ENCODE data around the gene NLRC5. TPM values are rescaled to one million over a fixed set of nuclear protein-coding genes. Genes with fewer than 3 reads are reported as not detected.

The NLRC5 gene
- total RNA-seq, 1 experiment from 2014 or later, result 0.98 TPM

DNA sequence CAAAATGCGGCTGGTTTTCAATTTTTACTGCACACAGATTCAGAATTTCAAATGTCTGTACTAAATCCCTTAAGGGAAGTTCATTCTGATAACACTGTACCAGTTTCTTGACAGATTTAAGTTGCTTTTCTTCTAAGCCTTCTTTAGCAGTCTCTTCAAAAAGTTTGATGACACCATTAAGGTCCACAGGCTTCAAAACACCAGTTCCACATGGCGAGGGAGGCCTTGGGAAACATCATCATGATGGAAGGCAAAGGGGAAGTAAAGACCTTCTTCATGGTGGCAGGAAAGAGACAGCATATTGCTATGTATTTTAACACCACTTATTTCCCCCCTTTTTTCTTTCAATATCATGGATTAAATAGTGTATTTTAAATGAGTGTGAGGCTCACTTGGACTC, 24.5 kb downstream of the NLRC5 start:
- Histone ChIP-seq H3K27ac (ENCODE audit: low read length) (no peak overlapping the region), H2AFZ (ENCODE audit: low read length) (no peak overlapping the region), H3K36me3 (ENCODE audit: low read depth, low read length) (no peaks in the 10 kb centered on the region), H3K4me3 (ENCODE audit: low read length) (no peak overlapping the region), H3K9ac (ENCODE audit: low read length) (no peak overlapping the region), H3K9me2 (replicated peaks; ENCODE audit: low read length) (no peaks in the 10 kb centered on the region), H3K79me2 (ENCODE audit: low read length) (no peaks in the 10 kb centered on the region), H3K4me2 (ENCODE audit: low read length) (no peak overlapping the region), H3K27me3 (ENCODE audit: low read length) (no peaks in the 10 kb centered on the region), H3K9me3 (ENCODE audit: low read length) (no peaks in the 10 kb centered on the region), H3K4me1 (ENCODE audit: insufficient read depth, low read length) (no peaks in the 10 kb centered on the region; the same call in 1 of the 2 replicates), H3F3A (ENCODE audit: low read length, unreplicated experiment) (no peaks in the 10 kb centered on the region), H4K20me1 (ENCODE audit: low read length) (no peaks in the 10 kb centered on the region)
- POLR2A ChIA-PET (ENCODE audit: unreplicated experiment), result no interaction called here
- no peak for TF ChIP-seq EZH2phosphoT487 (IDR thresholded peaks at IDR 0.05; ENCODE audit: borderline replicate concordance, low read length)
- TF ChIP-seq EZH2 (IDR thresholded peaks at IDR 0.05; ENCODE audit: low read length, unreplicated experiment), result no peak
- TF ChIP-seq, protein P1, sequence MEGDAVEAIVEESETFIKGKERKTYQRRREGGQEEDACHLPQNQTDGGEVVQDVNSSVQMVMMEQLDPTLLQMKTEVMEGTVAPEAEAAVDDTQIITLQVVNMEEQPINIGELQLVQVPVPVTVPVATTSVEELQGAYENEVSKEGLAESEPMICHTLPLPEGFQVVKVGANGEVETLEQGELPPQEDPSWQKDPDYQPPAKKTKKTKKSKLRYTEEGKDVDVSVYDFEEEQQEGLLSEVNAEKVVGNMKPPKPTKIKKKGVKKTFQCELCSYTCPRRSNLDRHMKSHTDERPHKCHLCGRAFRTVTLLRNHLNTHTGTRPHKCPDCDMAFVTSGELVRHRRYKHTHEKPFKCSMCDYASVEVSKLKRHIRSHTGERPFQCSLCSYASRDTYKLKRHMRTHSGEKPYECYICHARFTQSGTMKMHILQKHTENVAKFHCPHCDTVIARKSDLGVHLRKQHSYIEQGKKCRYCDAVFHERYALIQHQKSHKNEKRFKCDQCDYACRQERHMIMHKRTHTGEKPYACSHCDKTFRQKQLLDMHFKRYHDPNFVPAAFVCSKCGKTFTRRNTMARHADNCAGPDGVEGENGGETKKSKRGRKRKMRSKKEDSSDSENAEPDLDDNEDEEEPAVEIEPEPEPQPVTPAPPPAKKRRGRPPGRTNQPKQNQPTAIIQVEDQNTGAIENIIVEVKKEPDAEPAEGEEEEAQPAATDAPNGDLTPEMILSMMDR (conservative IDR thresholded peaks at IDR 0.05; ENCODE audit: low read depth, low read length), result no peak
- intact Hi-C loops (cut with micrococcal nuclease), result no loop called here
- BruUV-seq (replicated peaks), result no TSS peak
- DNase-seq (no peak), ATAC-seq (no peak)
- CTCF ChIA-PET, result no interaction called here

GRCh38 chr16:57016301-57016700, 26.9 kb downstream of the NLRC5 start:
- no peak for TF ChIP-seq EZH2 (IDR thresholded peaks at IDR 0.05; ENCODE audit: low read length, unreplicated experiment)
- TF ChIP-seq EZH2phosphoT487 (IDR thresholded peaks at IDR 0.05; ENCODE audit: borderline replicate concordance, low read length), result no peak
- TF ChIP-seq, protein P1 (conservative IDR thresholded peaks at IDR 0.05; ENCODE audit: low read depth, low read length), result no peak
- CTCF ChIA-PET, result no interaction called here
- H3K4me3 ChIP-seq (ENCODE audit: low read length), result no peak overlapping the region

DNA sequence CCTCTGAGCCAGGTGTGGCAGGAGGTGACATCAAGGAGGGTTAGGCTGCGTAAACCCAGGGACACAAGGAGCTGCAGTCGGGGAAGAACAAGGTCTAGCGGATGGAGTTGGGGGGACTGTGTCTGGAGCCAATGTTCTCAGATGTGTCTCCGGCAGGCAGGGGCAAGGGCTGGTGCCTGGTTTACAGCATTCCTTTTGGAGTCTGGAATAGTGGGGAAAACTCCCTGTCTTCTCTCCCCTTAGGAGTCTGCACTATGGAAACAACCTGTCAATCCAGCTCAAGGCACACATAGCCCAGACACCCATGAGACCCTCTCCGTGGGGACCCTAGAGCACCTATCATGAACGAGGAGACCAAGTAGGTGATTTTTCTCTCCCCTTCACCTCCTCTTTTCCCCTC, 27.5 kb downstream of the NLRC5 start:
- Histone ChIP-seq H3K79me2 (ENCODE audit: low read length) (no peaks in the 10 kb centered on the region), H3K27me3 (ENCODE audit: low read length) (no peaks in the 10 kb centered on the region), H2AFZ (ENCODE audit: low read length) (no peak overlapping the region), H3K4me3 (ENCODE audit: low read length) (no peak overlapping the region), H3K4me1 (ENCODE audit: insufficient read depth, low read length) (no peaks in the 10 kb centered on the region; the same call in 1 of the 2 replicates), H3K9me3 (ENCODE audit: low read length) (no peaks in the 10 kb centered on the region), H3F3A (ENCODE audit: low read length, unreplicated experiment) (no peaks in the 10 kb centered on the region), H4K20me1 (ENCODE audit: low read length) (no peaks in the 10 kb centered on the region), H3K27ac (ENCODE audit: low read length) (no peak overlapping the region), H3K9ac (ENCODE audit: low read length) (no peak overlapping the region), H3K9me2 (replicated peaks; ENCODE audit: low read length) (no peaks in the 10 kb centered on the region), H3K36me3 (ENCODE audit: low read depth, low read length) (no peaks in the 10 kb centered on the region), H3K4me2 (ENCODE audit: low read length) (no peak overlapping the region)
- TF ChIP-seq EZH2 (IDR thresholded peaks at IDR 0.05; ENCODE audit: low read length, unreplicated experiment), result no peak
- TF ChIP-seq EZH2phosphoT487 (IDR thresholded peaks at IDR 0.05; ENCODE audit: borderline replicate concordance, low read length), result no peak
- TF ChIP-seq, protein P1 (conservative IDR thresholded peaks at IDR 0.05; ENCODE audit: low read depth, low read length), result no peak
- BruUV-seq (replicated peaks), result no TSS peak
- no peak for ATAC-seq
- POLR2A ChIA-PET (ENCODE audit: unreplicated experiment), result no interaction called here
- DNase-seq, result no peak
- intact Hi-C loops (cut with micrococcal nuclease), result no loop called here
- CTCF ChIA-PET, result no interaction called here

More at GRCh38 chr16:57016301-57016700, 26.9 kb downstream of the NLRC5 start:
- DNase-seq, result no peak
- Histone ChIP-seq H3K9me2 (replicated peaks; ENCODE audit: low read length) (no peaks in the 10 kb centered on the region), H3F3A (ENCODE audit: low read length, unreplicated experiment) (no peaks in the 10 kb centered on the region), H3K36me3 (ENCODE audit: low read depth, low read length) (no peaks in the 10 kb centered on the region), H3K27me3 (ENCODE audit: low read length) (no peaks in the 10 kb centered on the region), H3K4me2 (ENCODE audit: low read length) (no peak overlapping the region), H3K27ac (ENCODE audit: low read length) (no peak overlapping the region), H3K79me2 (ENCODE audit: low read length) (no peaks in the 10 kb centered on the region), H3K9ac (ENCODE audit: low read length) (no peak overlapping the region), H2AFZ (ENCODE audit: low read length) (no peak overlapping the region), H4K20me1 (ENCODE audit: low read length) (no peaks in the 10 kb centered on the region), H3K4me1 (ENCODE audit: insufficient read depth, low read length) (no peaks in the 10 kb centered on the region; the same call in 1 of the 2 replicates), H3K9me3 (ENCODE audit: low read length) (no peaks in the 10 kb centered on the region)
- intact Hi-C loops (cut with micrococcal nuclease), result no loop called here
- no peak for ATAC-seq
- no TSS peak for BruUV-seq (replicated peaks)
- POLR2A ChIA-PET (ENCODE audit: unreplicated experiment), result no interaction called here
